ENCODE results near the gene PVALB. TPM values are rescaled to one million over a fixed set of nuclear protein-coding genes. Genes with fewer than 3 reads are reported as not detected.
A peak's percentile ranks its signal among the peaks of the same experiment; 100 is the strongest.

The PVALB gene
- total RNA-seq, 2 donors from 2014 or later, result not detected

GRCh38 chr22:36853407-36854099 is 36.7 kb upstream of the PVALB start:
- Mint-ChIP-seq H3K27ac (peak overlapping the region; percentile 70 to 73), H3K9me3 (peaks cover 4 to 8% of the 10 kb centered on the region in 2 donors), H3K36me3 (peaks cover 9 to 14% of the 10 kb centered on the region in 2 donors)
- DNase-seq (ENCODE audit: low spot score in 2 of 2), result peak; percentile 83 to 97
- peak; percentile 76 to 78 for ATAC-seq

- Mint-ChIP-seq H3K9me3 (peaks cover 4 to 8% of the 10 kb centered on the region in 2 donors), H3K27ac (peak overlapping the region in 1 of 2 donors; percentile 70), H3K36me3 (peaks cover 9 to 14% of the 10 kb centered on the region in 2 donors)
- ATAC-seq (no peak), DNase-seq (ENCODE audit: low spot score in 2 of 2) (no peak)
Observed at GRCh38 chr22:36852056-36852973, 35.5 kb upstream of the PVALB start.

GRCh38 chr22:36850682-36851081 is 33.8 kb upstream of the PVALB start:
- peaks cover 4 to 8% of the 10 kb centered on the region in 2 donors for H3K9me3 Mint-ChIP-seq
- ATAC-seq, result no peak
- no peak for DNase-seq (ENCODE audit: low spot score in 2 of 2)
- peak overlapping the region in 1 of 2 donors; percentile 11 for H3K27ac Mint-ChIP-seq
- peaks cover 9 to 14% of the 10 kb centered on the region in 2 donors for H3K36me3 Mint-ChIP-seq

GRCh38 chr22:36850056-36850455 is 33.2 kb upstream of the PVALB start:
- DNase-seq (ENCODE audit: low spot score in 2 of 2) (no peak), ATAC-seq (no peak)
- Mint-ChIP-seq H3K9me3 (peaks cover 4 to 8% of the 10 kb centered on the region in 2 donors), H3K36me3 (peaks cover 9 to 14% of the 10 kb centered on the region in 2 donors), H3K27ac (peak overlapping the region in 1 of 2 donors; percentile 11)

- ATAC-seq, result no peak
- no peak for DNase-seq (ENCODE audit: low spot score in 2 of 2)
- Mint-ChIP-seq H3K36me3 (no peaks in the 10 kb centered on the region), H3K9me3 (no peaks in the 10 kb centered on the region), H3K27ac (peak overlapping the region in 1 of 2 donors; percentile 14)
Observed at GRCh38 chr22:36846949-36847348, 30.1 kb upstream of the PVALB start.

- DNase-seq (ENCODE audit: low spot score in 2 of 2), result no peak
- Mint-ChIP-seq H3K9me3 (no peaks in the 10 kb centered on the region), H3K36me3 (no peaks in the 10 kb centered on the region), H3K27ac (peak overlapping the region in 1 of 2 donors; percentile 14)
- no peak for ATAC-seq
Observed at GRCh38 chr22:36846271-36846670, 29.4 kb upstream of the PVALB start.

GRCh38 chr22:36840106-36840505 is 23.3 kb upstream of the PVALB start:
- Mint-ChIP-seq H3K36me3 (peaks cover 7 to 14% of the 10 kb centered on the region in 2 donors), H3K27ac (no peak overlapping the region), H3K9me3 (peaks cover 9 to 12% of the 10 kb centered on the region in 2 donors)
- no peak for DNase-seq (ENCODE audit: low spot score in 2 of 2)
- ATAC-seq, result no peak

GRCh38 chr22:36839356-36840073 is 22.7 kb upstream of the PVALB start:
- peaks cover 7 to 14% of the 10 kb centered on the region in 2 donors for H3K36me3 Mint-ChIP-seq
- H3K9me3 Mint-ChIP-seq, result peaks cover 9 to 12% of the 10 kb centered on the region in 2 donors
- ATAC-seq (no peak), DNase-seq (ENCODE audit: low spot score in 2 of 2) (no peak)
- peak overlapping the region in 1 of 2 donors; percentile 24 for H3K27ac Mint-ChIP-seq

GRCh38 chr22:36838119-36839030 is 21.5 kb upstream of the PVALB start:
- DNase-seq (ENCODE audit: low spot score in 2 of 2), result no peak
- no peak for ATAC-seq
- Mint-ChIP-seq H3K9me3 (peaks cover 9 to 12% of the 10 kb centered on the region in 2 donors), H3K27ac (no peak overlapping the region), H3K36me3 (peaks cover 7 to 14% of the 10 kb centered on the region in 2 donors)

GRCh38 chr22:36835903-36836302 is 19.1 kb upstream of the PVALB start:
- no peak overlapping the region for H3K27ac Mint-ChIP-seq
- peaks cover 10 to 14% of the 10 kb centered on the region in 2 donors for H3K36me3 Mint-ChIP-seq
- DNase-seq (ENCODE audit: low spot score in 2 of 2), result no peak
- H3K9me3 Mint-ChIP-seq, result peaks cover 9 to 12% of the 10 kb centered on the region in 2 donors
- ATAC-seq, result no peak

GRCh38 chr22:36833073-36833472 is 16.2 kb upstream of the PVALB start:
- H3K36me3 Mint-ChIP-seq, result peaks cover 10 to 13% of the 10 kb centered on the region in 2 donors
- ATAC-seq (no peak), DNase-seq (ENCODE audit: low spot score in 2 of 2) (no peak)
- no peak overlapping the region for H3K27ac Mint-ChIP-seq
- H3K9me3 Mint-ChIP-seq, result peaks cover 7 to 9% of the 10 kb centered on the region in 2 donors

GRCh38 chr22:36831717-36832116 is 14.9 kb upstream of the PVALB start:
- no peak for ATAC-seq
- Mint-ChIP-seq H3K9me3 (no peaks in the 10 kb centered on the region), H3K27ac (no peak overlapping the region), H3K36me3 (peaks cover 0 to 4% of the 10 kb centered on the region in 2 donors)
- no peak for DNase-seq (ENCODE audit: low spot score in 2 of 2)

- no peak overlapping the region for H3K27ac Mint-ChIP-seq
- no peak for DNase-seq (ENCODE audit: low spot score in 2 of 2)
- H3K36me3 Mint-ChIP-seq, result peaks cover 0 to 4% of the 10 kb centered on the region in 2 donors
- ATAC-seq, result no peak
- H3K9me3 Mint-ChIP-seq, result no peaks in the 10 kb centered on the region
Observed at GRCh38 chr22:36831206-36831605, 14.4 kb upstream of the PVALB start.

- peaks cover 0 to 4% of the 10 kb centered on the region in 2 donors for H3K36me3 Mint-ChIP-seq
- DNase-seq (ENCODE audit: low spot score in 2 of 2), result no peak
- no peaks in the 10 kb centered on the region for H3K9me3 Mint-ChIP-seq
- no peak overlapping the region for H3K27ac Mint-ChIP-seq
- no peak for ATAC-seq
Observed at GRCh38 chr22:36830601-36831000, 13.8 kb upstream of the PVALB start.

GRCh38 chr22:36829370-36830002 is 12.7 kb upstream of the PVALB start:
- H3K27ac Mint-ChIP-seq, result no peak overlapping the region
- ATAC-seq, result no peak
- H3K9me3 Mint-ChIP-seq, result no peaks in the 10 kb centered on the region
- DNase-seq (ENCODE audit: low spot score in 2 of 2), result no peak
- peaks cover 0 to 4% of the 10 kb centered on the region in 2 donors for H3K36me3 Mint-ChIP-seq

All from activated naive CD4-positive, alpha-beta T cell treated with anti-CD3 and anti-CD28 coated beads, Interleukin-2, amount 50 U/mL, for 72 hours (primary cell).